HepG2 (cell line): ENCODE results near the gene TELO2. TPM values are rescaled to one million over a fixed set of nuclear protein-coding genes. Genes with fewer than 3 reads are reported as not detected.

Experiments used
- ATAC-seq: fragments of 200-7000 bp; cut with Tn5 transposase; 3 replicates; pipeline ENCODE4 v1.9.1; 2020; ENCODE audit warnings: mild to moderate bottlenecking, moderate library complexity
- BruUV-seq: library from RNA; stranded (reverse); fragments of 400-500 nt; replicated peaks from 2 replicates; lab custom pipeline; 2021; lab: Mats Ljungman, UMichigan
- CTCF ChIA-PET: fragments of 300-600 bp; formaldehyde crosslinking; extraction: SDS; loops from one replicate; lab custom pipeline; 2021; ENCODE audit warnings: low total read pairs, inconsistent platforms, low intra/inter-chr PET ratio; lab: Yijun Ruan, JAX
- POLR2A ChIA-PET: fragments of 350-600 bp; sonication (Branson Sonifier 250); formaldehyde crosslinking; loops from one replicate; lab custom pipeline; 2020; ENCODE audit warnings: antibody characterized with exemption, inconsistent platforms; lab: Yijun Ruan, JAX
- DNase-seq: peaks from one replicate; pipeline ENCODE4 v3.0.0-alpha.2; 2015; ENCODE audit warnings: low spot score
- FAIRE-seq: peaks from 3 replicates; lab custom pipeline; 2011; peaks lifted over from hg19 to GRCh38; lab: Jason Lieb, UNC
- H2AFZ ChIP-seq: one replicate; pipeline ENCODE4 v1.6.1; 2011; ENCODE audit warnings: low read length, inconsistent platforms
- H3K27ac ChIP-seq: fragments of 300-600 bp; 3 replicates; pipeline ENCODE4 v1.8.0; 2011; ENCODE audit warnings: mixed run types, mild to moderate bottlenecking, mixed read lengths, low read length, inconsistent platforms; ENCODE audit not compliant: insufficient read depth; ENCODE audit errors: extremely low read length
- H3K27me3 ChIP-seq, 2 experiments: fragments of 200-600 bp in 1 of 2; 2 replicates in 1 of 2; 3 replicates in 1 of 2; pipeline versions ENCODE4 v1.6.0 to v1.8.0; 2011; ENCODE audit warnings: low read length in 2 of 2, mild to moderate bottlenecking in 2 of 2, moderate library complexity in 2 of 2, inconsistent platforms in 1 of 2; ENCODE audit not compliant: insufficient read depth in 2 of 2, control insufficient read depth in 1 of 2
- H3K36me3 ChIP-seq, 2 experiments: fragments of 200-600 bp in 1 of 2; replicated peaks in 1 of 2; 2 replicates in 1 of 2; 3 replicates in 1 of 2; pipeline versions ENCODE4 v1.5.1 to v1.8.0; 2011; ENCODE audit warnings: low read length in 2 of 2, inconsistent platforms in 1 of 2; ENCODE audit not compliant: insufficient read depth in 2 of 2, control insufficient read depth in 1 of 2
- H3K4me1 ChIP-seq: 2 replicates; pipeline ENCODE4 v1.5.1; 2012; ENCODE audit warnings: low read length, inconsistent platforms; ENCODE audit not compliant: insufficient read depth
- H3K4me2 ChIP-seq: 2 replicates; pipeline ENCODE4 v1.6.0; 2011; ENCODE audit warnings: low read depth, low read length, inconsistent platforms
- H3K4me3 ChIP-seq, 3 experiments: fragments of 200-600 bp in 1 of 3; sonication (generic), shearing (Covaris generic) in 1 of 3; replicated peaks in 1 of 3; 2 replicates each; pipeline ENCODE4 v1.5.1; 2011 to 2016; ENCODE audit warnings: low read length in 3 of 3, inconsistent platforms in 2 of 3, low read depth in 2 of 3, mild to moderate bottlenecking in 2 of 3, control low read depth in 1 of 3, mixed read lengths in 1 of 3; ENCODE audit not compliant: insufficient read depth in 1 of 3
- H3K79me2 ChIP-seq: one replicate; pipeline ENCODE4 v1.6.1; 2011; ENCODE audit warnings: low read length, inconsistent platforms; ENCODE audit not compliant: insufficient read depth
- H3K9ac ChIP-seq: 2 replicates; pipeline ENCODE4 v1.6.0; 2011; ENCODE audit warnings: mild to moderate bottlenecking, low read depth, low read length, inconsistent platforms; ENCODE audit not compliant: insufficient read depth
- H3K9me3 ChIP-seq: 2 replicates; pipeline ENCODE4 v1.5.1; 2012; ENCODE audit warnings: mild to moderate bottlenecking, low read length
- H4K20me1 ChIP-seq: 2 replicates; pipeline ENCODE4 v1.6.0; 2011; ENCODE audit warnings: inconsistent platforms, mild to moderate bottlenecking, low read length, moderate library complexity; ENCODE audit not compliant: insufficient read depth
- AGO2 ChIP-seq: fragments of 200-400 bp; formaldehyde crosslinking; optimal IDR thresholded peaks from 2 replicates; pipeline ENCODE3; 2017; ENCODE audit warnings: mild to moderate bottlenecking, low read depth, low read length, moderate library complexity
- KLF16 ChIP-seq, 2 experiments: sonication (generic) in 1 of 2; formaldehyde crosslinking in 1 of 2; IDR thresholded peaks; 2 replicates each; pipeline versions ENCODE4 v1.6.1 to v1.8.0; 2016 to 2023; ENCODE audit warnings: missing genetic modification reagents in 2 of 2, missing compliant biosample characterization in 1 of 2
- NR2F1 ChIP-seq, 2 experiments: fragments of 450-650 bp in 1 of 2; formaldehyde crosslinking in 1 of 2; IDR thresholded peaks; 2 replicates each; pipeline versions ENCODE4 v1.5.0 to v1.6.1; 2016 to 2020; ENCODE audit warnings: mild to moderate bottlenecking in 1 of 2, missing compliant biosample characterization in 1 of 2, missing genetic modification reagents in 1 of 2, moderate library complexity in 1 of 2
- TOE1 ChIP-seq: sonication (generic); formaldehyde crosslinking; IDR thresholded peaks from 2 replicates; pipeline ENCODE4 v1.4.0; 2020; ENCODE audit warnings: mild to moderate bottlenecking, missing genetic modification reagents
- ZMYM4 ChIP-seq: sonication (generic); formaldehyde crosslinking; IDR thresholded peaks from 2 replicates; pipeline ENCODE4 v1.8.1; 2023; ENCODE audit warnings: mild to moderate bottlenecking, missing genetic modification reagents
- ZNF432 ChIP-seq: sonication (generic); formaldehyde crosslinking; IDR thresholded peaks from 2 replicates; pipeline ENCODE4 v1.5.0; 2020; ENCODE audit warnings: missing genetic modification reagents, mild to moderate bottlenecking, borderline replicate concordance
- ZNF552 ChIP-seq: sonication (generic); formaldehyde crosslinking; IDR thresholded peaks from 2 replicates; pipeline ENCODE4 v1.9.0; 2022; ENCODE audit warnings: missing genetic modification reagents, mild to moderate bottlenecking, borderline replicate concordance
- WGBS: methylation state at CpG from one replicate; pipeline ENCODE4 v1.1.6; 2017; ENCODE audit warnings: low lambda C conversion rate; 5-methylcytosine and 5-hydroxymethylcytosine counted together
- in situ Hi-C: cut with HindIII; loops from 2 replicates; pipeline ENCODE4 v1.10.0; 2017; ENCODE audit warnings: low pct_unique_long_range_greater_than_20kb; ENCODE audit not compliant: extremely low pct_ligation_motif_present
- intact Hi-C: fragments of 100-400 bp; cut with micrococcal nuclease; formaldehyde crosslinking; loops from one replicate; pipeline ENCODE4 v1.10.0; 2022; ENCODE audit not compliant: unreplicated experiment
- polyA plus RNA-seq, 8 experiments: library from polyadenylated mRNA; depleted of rRNA in 3 of 8; stranded (reverse) in 7 of 8; unstranded in 1 of 8; fragments of >200 nt; fragmentation: Illumina TruSeq in 4 of 8; extraction: Trizol in 4 of 8; gene quantifications; 2 replicates each; pipeline versions ENCODE4 v1.2.1 to v1.2.3, GENCODE V29; 2011 to 2016; ENCODE audit warnings: low read depth in 4 of 8, missing spikeins in 1 of 8, mixed read lengths in 1 of 8; ENCODE audit not compliant: insufficient read depth in 1 of 8
- total RNA-seq, 5 experiments: library from RNA; depleted of rRNA; stranded (reverse); fragments of >200 nt; fragmentation: Illumina TruSeq; extraction: Trizol; gene quantifications; 2 replicates each; pipeline ENCODE4 v1.2.3, GENCODE V29; 2016; ENCODE audit warnings: low read depth in 1 of 5
- TF ChIP-seq, protein P1 (sequence below): sonication (generic); formaldehyde crosslinking; IDR thresholded peaks from 2 replicates; pipeline ENCODE4 v1.5.1; 2020; ENCODE audit warnings: missing genetic modification reagents, mild to moderate bottlenecking, borderline replicate concordance
- TF ChIP-seq, protein P2 (sequence below): sonication (generic); formaldehyde crosslinking; IDR thresholded peaks from 2 replicates; pipeline ENCODE4 v1.4.0; 2020; ENCODE audit warnings: mild to moderate bottlenecking, missing genetic modification reagents
- TF ChIP-seq, protein P3 (sequence below): sonication (generic); formaldehyde crosslinking; IDR thresholded peaks from 2 replicates; pipeline ENCODE4 v1.4.0; 2020; ENCODE audit warnings: missing genetic modification reagents

The TELO2 gene
- total and polyA plus RNA-seq, 2 of the 13 experiments (the other 11 are each of a cell fraction or from before 2014, with no cell fraction given), result 10.1 to 17.9 TPM

DNA sequence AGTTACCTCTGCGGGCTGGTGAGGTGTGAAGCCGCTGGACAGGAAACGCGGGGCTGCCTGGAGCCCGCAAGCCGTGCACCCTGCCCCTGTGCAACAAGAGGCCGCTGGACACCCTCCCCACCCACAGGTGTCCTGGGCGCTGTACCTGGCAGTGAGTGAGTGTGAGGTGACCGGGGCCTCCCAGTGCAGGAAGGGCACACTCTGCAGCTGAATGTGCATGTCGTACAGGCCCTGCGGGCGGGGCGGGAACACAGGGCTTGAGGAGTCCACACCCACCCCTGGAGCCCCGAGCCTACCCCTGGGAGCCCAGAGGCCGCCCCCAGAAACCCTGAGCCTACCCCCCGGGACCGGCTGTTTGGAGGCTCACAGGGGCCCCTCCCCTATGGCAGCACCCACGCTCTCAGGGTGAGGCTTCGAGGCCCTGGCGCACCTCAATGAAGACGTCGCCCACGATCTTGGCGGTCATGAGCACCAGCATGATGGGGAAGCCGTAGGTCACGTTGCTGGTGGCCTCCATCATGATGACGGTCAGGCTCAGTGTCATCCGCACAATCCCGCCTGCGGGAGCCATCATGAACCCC, 44.5 kb upstream of the TELO2 start (continued):
- TF ChIP-seq, protein P1, sequence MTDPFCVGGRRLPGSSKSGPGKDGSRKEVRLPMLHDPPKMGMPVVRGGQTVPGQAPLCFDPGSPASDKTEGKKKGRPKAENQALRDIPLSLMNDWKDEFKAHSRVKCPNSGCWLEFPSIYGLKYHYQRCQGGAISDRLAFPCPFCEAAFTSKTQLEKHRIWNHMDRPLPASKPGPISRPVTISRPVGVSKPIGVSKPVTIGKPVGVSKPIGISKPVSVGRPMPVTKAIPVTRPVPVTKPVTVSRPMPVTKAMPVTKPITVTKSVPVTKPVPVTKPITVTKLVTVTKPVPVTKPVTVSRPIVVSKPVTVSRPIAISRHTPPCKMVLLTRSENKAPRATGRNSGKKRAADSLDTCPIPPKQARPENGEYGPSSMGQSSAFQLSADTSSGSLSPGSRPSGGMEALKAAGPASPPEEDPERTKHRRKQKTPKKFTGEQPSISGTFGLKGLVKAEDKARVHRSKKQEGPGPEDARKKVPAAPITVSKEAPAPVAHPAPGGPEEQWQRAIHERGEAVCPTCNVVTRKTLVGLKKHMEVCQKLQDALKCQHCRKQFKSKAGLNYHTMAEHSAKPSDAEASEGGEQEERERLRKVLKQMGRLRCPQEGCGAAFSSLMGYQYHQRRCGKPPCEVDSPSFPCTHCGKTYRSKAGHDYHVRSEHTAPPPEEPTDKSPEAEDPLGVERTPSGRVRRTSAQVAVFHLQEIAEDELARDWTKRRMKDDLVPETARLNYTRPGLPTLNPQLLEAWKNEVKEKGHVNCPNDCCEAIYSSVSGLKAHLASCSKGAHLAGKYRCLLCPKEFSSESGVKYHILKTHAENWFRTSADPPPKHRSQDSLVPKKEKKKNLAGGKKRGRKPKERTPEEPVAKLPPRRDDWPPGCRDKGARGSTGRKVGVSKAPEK (CRISPR knock-in tag), result no peak
- TF ChIP-seq ZMYM4 (CRISPR knock-in tag) (no peak), TOE1 (no peak), NR2F1 (CRISPR knock-in tag; IDR thresholded peaks at IDR 0.05) (no peak), KLF16 (CRISPR knock-in tag; IDR thresholded peaks at IDR 0.05) (no peak), ZNF552 (CRISPR knock-in tag) (no peak)
- TF ChIP-seq, protein P2, sequence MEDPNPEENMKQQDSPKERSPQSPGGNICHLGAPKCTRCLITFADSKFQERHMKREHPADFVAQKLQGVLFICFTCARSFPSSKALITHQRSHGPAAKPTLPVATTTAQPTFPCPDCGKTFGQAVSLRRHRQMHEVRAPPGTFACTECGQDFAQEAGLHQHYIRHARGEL (CRISPR knock-in tag), result no peak

DNA sequence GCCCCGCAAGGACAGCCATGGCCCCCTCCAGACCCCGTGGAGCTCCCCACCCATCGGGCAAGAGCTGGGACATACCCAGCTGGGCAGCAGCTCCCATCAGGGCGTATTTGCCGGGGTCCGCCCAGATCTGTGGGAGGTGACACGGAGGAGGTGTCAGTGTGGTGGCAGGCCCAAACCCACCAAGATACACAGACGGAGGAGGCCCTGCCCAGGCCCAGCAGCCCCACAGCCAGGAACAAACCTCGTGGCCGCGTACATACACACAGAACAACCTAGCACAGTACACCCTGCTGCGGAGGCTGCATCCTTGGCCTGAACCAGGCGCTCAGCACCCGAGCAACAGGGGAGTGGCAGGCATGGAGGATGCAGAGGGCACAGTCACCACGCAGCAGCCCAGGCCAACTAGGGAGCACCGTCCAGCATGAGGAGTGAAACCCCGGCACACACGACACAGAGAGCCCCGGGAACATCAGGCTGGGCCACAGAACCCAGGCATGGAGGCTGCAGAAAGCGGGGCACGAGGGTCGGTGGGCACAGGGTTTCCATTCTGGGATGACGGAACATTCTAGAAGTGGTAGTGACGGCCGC, 43.9 kb upstream of the TELO2 start:
- FAIRE-seq, result no peak
- ATAC-seq, result no peak
- in situ Hi-C loops (no loop called here), intact Hi-C loops (no loop called here)
- TF ChIP-seq ZNF432, result no peak
- TF ChIP-seq, protein P3, sequence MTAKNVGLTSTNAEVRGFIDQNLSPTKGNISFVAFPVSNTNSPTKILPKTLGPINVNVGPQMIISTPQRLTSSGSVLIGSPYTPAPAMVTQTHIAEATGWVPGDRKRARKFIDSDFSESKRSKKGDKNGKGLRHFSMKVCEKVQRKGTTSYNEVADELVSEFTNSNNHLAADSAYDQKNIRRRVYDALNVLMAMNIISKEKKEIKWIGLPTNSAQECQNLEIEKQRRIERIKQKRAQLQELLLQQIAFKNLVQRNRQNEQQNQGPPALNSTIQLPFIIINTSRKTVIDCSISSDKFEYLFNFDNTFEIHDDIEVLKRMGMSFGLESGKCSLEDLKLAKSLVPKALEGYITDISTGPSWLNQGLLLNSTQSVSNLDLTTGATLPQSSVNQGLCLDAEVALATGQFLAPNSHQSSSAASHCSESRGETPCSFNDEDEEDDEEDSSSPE, result no peak
- TF ChIP-seq AGO2, result peak; percentile 38
- H3K4me1 ChIP-seq, result no peaks in the 10 kb centered on the region
- 96% methylated on average over 10 of the region's 25 CpGs for WGBS
- ChIA-PET CTCF (no interaction called here), POLR2A (no interaction called here)
- H2AFZ ChIP-seq, result no peak overlapping the region
- no peaks in the 10 kb centered on the region; a peak in 1 of 5 replicates for H3K27me3 ChIP-seq
- no peaks in the 10 kb centered on the region for H3K9me3 ChIP-seq
- H4K20me1 ChIP-seq, result no peaks in the 10 kb centered on the region
- BruUV-seq, result no TSS peak
- no peak overlapping the region for H3K27ac ChIP-seq
- peaks cover 6 to 9% of the 10 kb centered on the region in 2 experiments; a peak in 4 of 5 replicates for H3K36me3 ChIP-seq
- H3K9ac ChIP-seq, result no peak overlapping the region
- no peak overlapping the region for H3K4me3 ChIP-seq
- no peak overlapping the region for H3K4me2 ChIP-seq
- no peak for DNase-seq
- no peaks in the 10 kb centered on the region for H3K79me2 ChIP-seq
